ENCODE data around the gene YWHAH. TPM values are rescaled to one million over a fixed set of nuclear protein-coding genes. Genes with fewer than 3 reads are reported as not detected.

Gene YWHAH
- total and polyA plus RNA-seq, 4 donors = 26.1 to 75.0 (median 42.4) TPM

DNA sequence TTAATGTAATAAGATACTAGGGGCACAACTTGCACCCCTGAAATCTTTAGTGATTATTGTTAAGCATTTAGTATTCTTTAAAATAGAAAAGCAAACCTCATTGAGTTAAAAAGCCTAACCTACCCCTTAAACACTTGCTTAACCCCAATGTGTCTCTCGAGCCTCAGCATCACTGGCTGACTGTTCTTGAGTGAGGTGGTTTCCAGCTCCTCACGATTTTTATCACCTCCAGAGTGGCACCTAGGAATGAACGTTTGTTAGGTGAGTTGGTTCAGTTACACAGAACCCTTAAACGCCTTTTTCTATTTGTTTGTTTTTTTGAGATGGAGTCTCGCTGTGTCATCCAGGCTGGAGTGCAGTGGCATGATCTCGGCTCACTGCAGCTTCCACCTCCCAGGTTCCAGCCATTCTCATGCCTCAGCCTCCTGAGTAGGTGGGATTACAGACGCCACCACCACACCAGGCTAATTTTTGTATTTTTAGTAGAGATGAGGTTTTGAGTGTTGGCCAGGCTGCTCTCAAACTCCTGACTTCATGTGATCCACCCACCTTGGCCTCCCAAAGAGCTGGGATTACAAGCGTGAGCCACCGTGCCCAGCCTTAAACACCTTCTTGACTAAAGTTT is 13.7 kb downstream of the YWHAH start (continued):
- no peak for TF ChIP-seq CTCF (IDR thresholded peaks at IDR 0.05; ENCODE audit: low read depth, low read length, missing input control)
- no peak for TF ChIP-seq ATF3 (IDR thresholded peaks at IDR 0.05)
- TF ChIP-seq HNF4G (IDR thresholded peaks at IDR 0.05) = no peak
- no peak for TF ChIP-seq YY1 (IDR thresholded peaks at IDR 0.05)
- TF ChIP-seq EGR1 (IDR thresholded peaks at IDR 0.05; ENCODE audit: low read depth in 2 of 2) = no peak
- TF ChIP-seq NR2F2 (IDR thresholded peaks at IDR 0.05) = no peak
- TF ChIP-seq, protein P1, sequence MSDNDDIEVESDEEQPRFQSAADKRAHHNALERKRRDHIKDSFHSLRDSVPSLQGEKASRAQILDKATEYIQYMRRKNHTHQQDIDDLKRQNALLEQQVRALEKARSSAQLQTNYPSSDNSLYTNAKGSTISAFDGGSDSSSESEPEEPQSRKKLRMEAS (IDR thresholded peaks at IDR 0.05) = no peak

DNA sequence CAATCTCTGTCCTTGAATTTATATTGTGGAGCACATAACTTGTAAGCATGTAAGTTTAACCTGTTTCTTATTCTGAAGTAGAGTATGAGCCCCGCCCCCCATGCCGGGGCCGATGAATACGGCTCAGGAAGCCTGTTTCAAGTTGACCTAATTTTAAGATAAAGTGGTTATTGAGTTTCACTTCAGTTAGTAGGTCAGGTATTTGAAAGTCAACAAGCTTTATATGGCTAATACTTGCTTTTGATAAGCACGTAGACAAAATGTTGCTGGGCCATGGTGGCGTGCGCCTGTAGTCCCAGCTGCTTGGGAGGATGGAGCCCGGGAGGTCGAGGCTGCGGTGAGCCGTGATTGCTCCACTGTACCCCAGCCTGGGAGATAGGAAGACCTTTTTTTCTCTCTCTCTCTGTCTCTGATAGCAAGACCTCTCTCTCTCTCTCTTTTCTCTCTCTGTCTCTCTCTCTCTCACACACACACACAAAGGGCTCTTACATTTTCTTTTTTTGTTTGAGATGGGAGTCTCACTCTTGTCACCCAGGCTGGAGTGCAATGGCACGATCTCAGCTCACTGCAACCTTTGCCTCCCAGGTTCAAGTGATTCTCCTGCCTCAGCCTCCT is 14.4 kb downstream of the YWHAH start:
- Histone ChIP-seq H3K4me1 (ENCODE audit: control insufficient read depth in 4 of 4, insufficient read depth in 4 of 4, low read length in 3 of 4) (no peaks in the 10 kb centered on the region), H3K27me3 (ENCODE audit: control insufficient read depth in 4 of 4, insufficient read depth in 4 of 4, low read length in 3 of 4) (no peaks in the 10 kb centered on the region), H3K9ac (ENCODE audit: low read depth in 1 of 2, low read length in 2 of 2) (no peak overlapping the region), H3K36me3 (ENCODE audit: control insufficient read depth in 4 of 4, insufficient read depth in 3 of 4, low read depth in 1 of 4, low read length in 3 of 4) (peaks cover 0 to 21% (median 17%) of the 10 kb centered on the region in 4 donors), H3K9me3 (ENCODE audit: control insufficient read depth in 4 of 4, low read length in 3 of 4) (no peaks in the 10 kb centered on the region), H3K4me3 (ENCODE audit: low read depth in 1 of 3, low read length in 3 of 3) (no peak overlapping the region), H3K27ac (ENCODE audit: low read depth in 1 of 2, low read length in 2 of 2) (no peak overlapping the region)
- TF ChIP-seq JUND (IDR thresholded peaks at IDR 0.05) = no peak
- TF ChIP-seq, protein P2, sequence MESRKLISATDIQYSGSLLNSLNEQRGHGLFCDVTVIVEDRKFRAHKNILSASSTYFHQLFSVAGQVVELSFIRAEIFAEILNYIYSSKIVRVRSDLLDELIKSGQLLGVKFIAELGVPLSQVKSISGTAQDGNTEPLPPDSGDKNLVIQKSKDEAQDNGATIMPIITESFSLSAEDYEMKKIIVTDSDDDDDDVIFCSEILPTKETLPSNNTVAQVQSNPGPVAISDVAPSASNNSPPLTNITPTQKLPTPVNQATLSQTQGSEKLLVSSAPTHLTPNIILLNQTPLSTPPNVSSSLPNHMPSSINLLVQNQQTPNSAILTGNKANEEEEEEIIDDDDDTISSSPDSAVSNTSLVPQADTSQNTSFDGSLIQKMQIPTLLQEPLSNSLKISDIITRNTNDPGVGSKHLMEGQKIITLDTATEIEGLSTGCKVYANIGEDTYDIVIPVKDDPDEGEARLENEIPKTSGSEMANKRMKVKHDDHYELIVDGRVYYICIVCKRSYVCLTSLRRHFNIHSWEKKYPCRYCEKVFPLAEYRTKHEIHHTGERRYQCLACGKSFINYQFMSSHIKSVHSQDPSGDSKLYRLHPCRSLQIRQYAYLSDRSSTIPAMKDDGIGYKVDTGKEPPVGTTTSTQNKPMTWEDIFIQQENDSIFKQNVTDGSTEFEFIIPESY (IDR thresholded peaks at IDR 0.05) = no peak
- TF ChIP-seq YY1 (IDR thresholded peaks at IDR 0.05) = no peak
- no peak for TF ChIP-seq EGR1 (IDR thresholded peaks at IDR 0.05; ENCODE audit: low read depth in 2 of 2)
- no peak for TF ChIP-seq GABPA (IDR thresholded peaks at IDR 0.05 in 1 of 2, conservative IDR thresholded peaks at IDR 0.05 in 1 of 2)
- TF ChIP-seq, protein P3, sequence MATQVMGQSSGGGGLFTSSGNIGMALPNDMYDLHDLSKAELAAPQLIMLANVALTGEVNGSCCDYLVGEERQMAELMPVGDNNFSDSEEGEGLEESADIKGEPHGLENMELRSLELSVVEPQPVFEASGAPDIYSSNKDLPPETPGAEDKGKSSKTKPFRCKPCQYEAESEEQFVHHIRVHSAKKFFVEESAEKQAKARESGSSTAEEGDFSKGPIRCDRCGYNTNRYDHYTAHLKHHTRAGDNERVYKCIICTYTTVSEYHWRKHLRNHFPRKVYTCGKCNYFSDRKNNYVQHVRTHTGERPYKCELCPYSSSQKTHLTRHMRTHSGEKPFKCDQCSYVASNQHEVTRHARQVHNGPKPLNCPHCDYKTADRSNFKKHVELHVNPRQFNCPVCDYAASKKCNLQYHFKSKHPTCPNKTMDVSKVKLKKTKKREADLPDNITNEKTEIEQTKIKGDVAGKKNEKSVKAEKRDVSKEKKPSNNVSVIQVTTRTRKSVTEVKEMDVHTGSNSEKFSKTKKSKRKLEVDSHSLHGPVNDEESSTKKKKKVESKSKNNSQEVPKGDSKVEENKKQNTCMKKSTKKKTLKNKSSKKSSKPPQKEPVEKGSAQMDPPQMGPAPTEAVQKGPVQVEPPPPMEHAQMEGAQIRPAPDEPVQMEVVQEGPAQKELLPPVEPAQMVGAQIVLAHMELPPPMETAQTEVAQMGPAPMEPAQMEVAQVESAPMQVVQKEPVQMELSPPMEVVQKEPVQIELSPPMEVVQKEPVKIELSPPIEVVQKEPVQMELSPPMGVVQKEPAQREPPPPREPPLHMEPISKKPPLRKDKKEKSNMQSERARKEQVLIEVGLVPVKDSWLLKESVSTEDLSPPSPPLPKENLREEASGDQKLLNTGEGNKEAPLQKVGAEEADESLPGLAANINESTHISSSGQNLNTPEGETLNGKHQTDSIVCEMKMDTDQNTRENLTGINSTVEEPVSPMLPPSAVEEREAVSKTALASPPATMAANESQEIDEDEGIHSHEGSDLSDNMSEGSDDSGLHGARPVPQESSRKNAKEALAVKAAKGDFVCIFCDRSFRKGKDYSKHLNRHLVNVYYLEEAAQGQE (IDR thresholded peaks at IDR 0.05) = no peak
- no peak for TF ChIP-seq HNF4A (conservative IDR thresholded peaks at IDR 0.05)
- no peak for DNase-seq (ENCODE audit: low spot score)
- 95% methylated on average over 12 of the region's 12 CpGs for WGBS
